ENCODE measurements around the gene PLA2G7. TPM values are rescaled to one million over a fixed set of nuclear protein-coding genes. Genes with fewer than 3 reads are reported as not detected.
A peak's percentile ranks its signal among the peaks of the same experiment; 100 is the strongest.

The PLA2G7 gene
- polyA plus RNA-seq, 1 donor (not counting 4 experiments of a cell fraction or from before 2014, with no cell fraction given) = 4.8 TPM

DNA sequence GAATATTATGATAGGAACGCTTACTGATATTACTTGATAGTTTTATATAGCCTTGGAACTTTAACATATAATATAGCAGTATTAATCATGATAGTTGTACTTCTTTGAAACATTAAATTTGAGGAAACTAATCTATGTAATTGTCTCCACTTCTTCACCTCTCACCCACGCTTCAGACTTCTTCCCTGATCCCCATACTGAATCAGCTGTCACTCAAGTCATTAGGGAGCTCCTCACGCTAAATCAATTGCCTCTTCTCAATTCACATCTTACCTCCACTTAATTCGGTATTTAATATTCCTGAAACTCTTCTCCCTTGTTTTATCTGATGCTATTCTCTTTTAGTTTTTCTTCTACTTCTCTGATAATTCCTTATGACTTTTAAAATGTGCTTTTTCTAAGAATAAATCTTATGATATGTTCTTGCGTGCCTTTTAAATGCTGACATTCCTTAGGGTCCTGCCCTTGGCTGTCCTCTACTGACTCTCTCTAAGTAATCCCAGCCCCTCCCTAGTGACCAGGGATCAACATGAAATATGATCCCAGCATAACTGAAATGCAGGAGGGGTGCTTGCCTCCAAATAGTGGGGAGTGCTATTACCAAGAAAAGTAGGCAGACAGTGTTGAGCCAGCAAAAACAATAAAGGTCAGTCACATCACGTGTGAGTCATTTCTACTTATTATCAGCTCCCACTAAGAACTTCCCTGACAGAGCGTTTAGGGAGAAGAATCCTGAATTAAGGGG, 21.5 kb upstream of the PLA2G7 start:
- no peaks in the 10 kb centered on the region for H3K9me3 ChIP-seq (ENCODE audit: control insufficient read depth, low read depth, low read length)
- TF ChIP-seq, protein P1, sequence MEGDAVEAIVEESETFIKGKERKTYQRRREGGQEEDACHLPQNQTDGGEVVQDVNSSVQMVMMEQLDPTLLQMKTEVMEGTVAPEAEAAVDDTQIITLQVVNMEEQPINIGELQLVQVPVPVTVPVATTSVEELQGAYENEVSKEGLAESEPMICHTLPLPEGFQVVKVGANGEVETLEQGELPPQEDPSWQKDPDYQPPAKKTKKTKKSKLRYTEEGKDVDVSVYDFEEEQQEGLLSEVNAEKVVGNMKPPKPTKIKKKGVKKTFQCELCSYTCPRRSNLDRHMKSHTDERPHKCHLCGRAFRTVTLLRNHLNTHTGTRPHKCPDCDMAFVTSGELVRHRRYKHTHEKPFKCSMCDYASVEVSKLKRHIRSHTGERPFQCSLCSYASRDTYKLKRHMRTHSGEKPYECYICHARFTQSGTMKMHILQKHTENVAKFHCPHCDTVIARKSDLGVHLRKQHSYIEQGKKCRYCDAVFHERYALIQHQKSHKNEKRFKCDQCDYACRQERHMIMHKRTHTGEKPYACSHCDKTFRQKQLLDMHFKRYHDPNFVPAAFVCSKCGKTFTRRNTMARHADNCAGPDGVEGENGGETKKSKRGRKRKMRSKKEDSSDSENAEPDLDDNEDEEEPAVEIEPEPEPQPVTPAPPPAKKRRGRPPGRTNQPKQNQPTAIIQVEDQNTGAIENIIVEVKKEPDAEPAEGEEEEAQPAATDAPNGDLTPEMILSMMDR (optimal IDR thresholded peaks at IDR 0.05 in 1 of 3, IDR thresholded peaks at IDR 0.05 in 1 of 3, conservative IDR thresholded peaks at IDR 0.05 in 1 of 3; ENCODE audit: extremely low read depth in 1 of 3, insufficient read depth in 2 of 3, low read length in 3 of 3) = no peak
- no peak for TF ChIP-seq EZH2 (IDR thresholded peaks at IDR 0.05; ENCODE audit: low read length)
- no peak overlapping the region for H3K4me3 ChIP-seq (ENCODE audit: control insufficient read depth in 2 of 3, extremely low read depth in 1 of 3, insufficient read depth in 2 of 3, low read depth in 1 of 3, low read length in 3 of 3)
- H3K27ac ChIP-seq (ENCODE audit: control insufficient read depth, insufficient read depth, low read length) = no peak overlapping the region
- no peaks in the 10 kb centered on the region for H3K4me1 ChIP-seq (ENCODE audit: control insufficient read depth, extremely low read depth, insufficient read depth, low read length)
- no peak overlapping the region for H3K9ac ChIP-seq (ENCODE audit: control insufficient read depth, extremely low read depth, insufficient read depth, low read length)
- H3K4me2 ChIP-seq (ENCODE audit: control insufficient read depth, extremely low read depth, insufficient read depth, low read depth, low read length) = no peak overlapping the region
- H3K27me3 ChIP-seq (ENCODE audit: control insufficient read depth, extremely low read depth, insufficient read depth, low read length) = no peaks in the 10 kb centered on the region
- no peaks in the 10 kb centered on the region for H3K9me1 ChIP-seq (ENCODE audit: control insufficient read depth, extremely low read depth, insufficient read depth, low read length)
- H3K79me2 ChIP-seq (ENCODE audit: control insufficient read depth, insufficient read depth, low read length) = no peaks in the 10 kb centered on the region
- no peaks in the 10 kb centered on the region for H4K20me1 ChIP-seq (ENCODE audit: control insufficient read depth, extremely low read depth, insufficient read depth, low read length)
- dilution Hi-C loops (cut with MboI; ENCODE audit: extremely low pct_ligation_motif_present, low sequenced_read_pairs) = no loop called here
- H3K36me3 ChIP-seq (ENCODE audit: control insufficient read depth in 2 of 2, extremely low read depth in 1 of 2, insufficient read depth in 2 of 2, low read length in 2 of 2) = no peaks in the 10 kb centered on the region
- FAIRE-seq = peak; percentile 49
- no peak for DNase-seq (ENCODE audit: low read depth, low spot score)
- no peak overlapping the region for H2AFZ ChIP-seq (ENCODE audit: control insufficient read depth, low read length)

DNA sequence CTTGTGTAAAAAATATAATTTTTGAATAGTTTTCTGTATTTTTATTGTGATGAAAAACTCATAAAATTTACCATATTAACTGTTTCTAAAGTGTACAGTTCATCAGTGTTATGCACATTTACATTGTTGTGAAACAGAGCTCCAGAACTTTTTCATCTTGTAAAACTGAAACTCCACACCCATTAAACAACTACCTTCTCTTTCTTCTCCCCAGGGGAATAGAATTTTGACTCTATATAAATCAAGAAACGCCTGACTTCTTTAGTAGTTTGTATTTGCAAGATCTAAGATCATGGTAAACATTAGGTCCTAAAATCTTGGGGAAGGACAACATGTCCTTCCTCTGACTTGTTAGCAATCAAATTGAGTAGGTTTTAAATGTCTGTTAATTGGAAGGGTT, 20.7 kb upstream of the PLA2G7 start:
- Histone ChIP-seq H4K20me1 (ENCODE audit: control insufficient read depth, extremely low read depth, insufficient read depth, low read length) (no peaks in the 10 kb centered on the region), H2AFZ (ENCODE audit: control insufficient read depth, low read length) (no peak overlapping the region), H3K9me1 (ENCODE audit: control insufficient read depth, extremely low read depth, insufficient read depth, low read length) (no peaks in the 10 kb centered on the region), H3K9me3 (ENCODE audit: control insufficient read depth, low read depth, low read length) (no peaks in the 10 kb centered on the region), H3K9ac (ENCODE audit: control insufficient read depth, extremely low read depth, insufficient read depth, low read length) (no peak overlapping the region), H3K4me1 (ENCODE audit: control insufficient read depth, extremely low read depth, insufficient read depth, low read length) (no peaks in the 10 kb centered on the region), H3K27ac (ENCODE audit: control insufficient read depth, insufficient read depth, low read length) (no peak overlapping the region), H3K4me3 (ENCODE audit: control insufficient read depth in 2 of 3, extremely low read depth in 1 of 3, insufficient read depth in 2 of 3, low read depth in 1 of 3, low read length in 3 of 3) (no peak overlapping the region), H3K36me3 (ENCODE audit: control insufficient read depth in 2 of 2, extremely low read depth in 1 of 2, insufficient read depth in 2 of 2, low read length in 2 of 2) (no peaks in the 10 kb centered on the region), H3K27me3 (ENCODE audit: control insufficient read depth, extremely low read depth, insufficient read depth, low read length) (no peaks in the 10 kb centered on the region), H3K79me2 (ENCODE audit: control insufficient read depth, insufficient read depth, low read length) (no peaks in the 10 kb centered on the region), H3K4me2 (ENCODE audit: control insufficient read depth, extremely low read depth, insufficient read depth, low read depth, low read length) (no peak overlapping the region)
- dilution Hi-C loops (cut with MboI; ENCODE audit: extremely low pct_ligation_motif_present, low sequenced_read_pairs) = no loop called here
- no peak for TF ChIP-seq EZH2 (IDR thresholded peaks at IDR 0.05; ENCODE audit: low read length)
- TF ChIP-seq, protein P1 (optimal IDR thresholded peaks at IDR 0.05 in 1 of 3, IDR thresholded peaks at IDR 0.05 in 1 of 3, conservative IDR thresholded peaks at IDR 0.05 in 1 of 3; ENCODE audit: extremely low read depth in 1 of 3, insufficient read depth in 2 of 3, low read length in 3 of 3) = no peak
- no peak for DNase-seq (ENCODE audit: low read depth, low spot score)
- no peak for FAIRE-seq

Data from keratinocyte (primary cell).